ACHN (cell line): Measurements from ENCODE around the gene PMP22.
"Not testable (repeated sequence)": the region's sequence is repeated elsewhere in the genome, so short reads cannot be mapped to it uniquely, and the experiment has no call there.

ENCODE experiments used
- DNase-seq: peaks from one replicate; pipeline ENCODE4 v3.0.0-alpha.2; 2015
- in situ Hi-C: cut with HindIII; loops from 2 replicates; pipeline ENCODE4 v1.10.0; 2017; ENCODE audit warnings: low sequenced_read_pairs, low pct_ligation_motif_present, low pct_unique_long_range_greater_than_20kb

The PMP22 gene

DNA sequence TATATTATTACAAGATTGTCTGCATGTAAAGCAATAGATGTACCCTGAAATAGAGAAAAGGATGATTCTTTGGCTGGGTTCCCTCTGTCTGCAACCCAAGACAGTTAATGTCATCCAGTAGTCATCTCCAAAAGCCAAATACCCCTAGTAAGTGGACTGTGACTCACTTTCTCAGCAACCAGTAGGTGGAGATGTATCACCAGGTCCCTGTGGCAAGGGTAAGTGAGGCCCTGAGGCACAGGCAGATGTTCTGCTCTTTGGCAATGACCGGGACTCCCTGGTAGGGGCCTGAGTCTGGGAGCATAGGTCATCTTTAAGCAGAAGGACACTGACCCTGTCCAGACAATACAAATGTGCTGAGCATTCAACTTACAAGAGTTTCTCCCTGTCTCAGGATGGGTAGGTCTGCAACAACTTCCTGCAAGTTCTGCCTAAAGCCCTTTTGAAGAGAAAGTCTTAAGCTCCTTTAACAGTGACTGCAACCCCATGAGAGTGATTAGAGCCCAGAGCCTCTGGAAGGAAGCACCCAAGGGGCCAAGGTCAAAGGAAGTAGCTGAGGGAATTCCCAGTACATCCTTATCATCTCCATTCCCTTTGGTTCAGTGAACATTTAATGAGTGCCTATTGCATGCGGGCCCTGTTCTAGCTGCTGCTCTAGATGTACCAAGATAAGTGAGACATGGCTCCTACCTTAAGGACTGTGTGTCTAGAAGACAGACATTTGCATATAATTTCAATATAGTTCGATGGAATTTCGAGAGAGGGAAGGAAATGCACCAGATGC is 31.9 kb downstream of the PMP22 start:
- DNase-seq, result peak; percentile 40
- in situ Hi-C loops, result no loop called here

DNA sequence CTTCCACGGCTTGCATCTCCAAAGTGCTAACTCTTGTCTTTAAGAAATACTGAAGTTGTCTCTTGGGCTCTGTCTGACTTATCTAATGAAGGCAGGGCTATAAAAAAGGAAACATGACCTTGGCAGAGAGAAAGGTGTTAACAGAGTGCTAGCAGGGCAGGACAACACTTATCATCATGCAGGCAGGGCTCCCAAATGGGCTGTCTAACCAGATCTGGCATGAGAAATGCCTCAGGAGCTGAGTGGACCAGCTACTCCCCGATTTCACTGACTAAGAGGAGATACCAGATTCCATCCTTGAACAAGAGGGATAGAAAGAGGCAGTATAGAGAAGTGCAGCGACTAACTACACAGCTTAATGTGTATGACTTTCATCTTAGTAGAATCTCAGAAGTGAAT is 32.6 kb downstream of the PMP22 start:
- in situ Hi-C loops, result no loop called here
- no peak for DNase-seq

DNA sequence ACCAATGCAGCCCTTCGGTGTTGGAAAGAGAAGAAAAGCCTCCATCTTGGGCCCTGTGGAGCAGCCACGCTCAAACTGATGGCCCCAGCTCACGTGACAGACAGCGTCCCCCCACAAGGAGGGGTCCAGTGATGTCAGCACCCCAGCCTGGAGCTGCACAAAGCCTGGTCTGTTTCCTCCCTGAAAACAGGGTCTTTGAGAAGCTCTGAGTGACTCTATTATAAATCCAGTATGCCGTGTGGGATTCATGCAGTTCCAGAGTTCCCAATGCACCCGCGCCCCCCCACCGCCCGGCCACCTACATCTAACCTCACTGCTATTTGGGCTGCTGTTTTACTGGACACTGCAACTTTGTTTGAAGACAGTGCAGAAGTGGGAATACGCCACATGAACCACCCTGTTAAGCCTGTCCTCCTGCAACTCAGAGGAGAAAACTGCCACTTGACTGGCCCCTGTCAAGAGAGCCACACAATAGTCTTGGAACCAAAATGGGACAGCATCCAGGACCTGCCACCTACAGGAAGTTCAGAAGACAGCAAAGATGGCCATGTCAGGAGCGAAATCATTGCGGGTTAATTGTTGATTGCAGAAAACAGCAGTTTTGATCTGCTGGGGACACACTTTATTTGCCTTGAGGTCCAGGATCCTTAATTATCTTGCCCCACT is 33.1 kb downstream of the PMP22 start:
- DNase-seq, result no peak
- in situ Hi-C loops, result no loop called here

DNA sequence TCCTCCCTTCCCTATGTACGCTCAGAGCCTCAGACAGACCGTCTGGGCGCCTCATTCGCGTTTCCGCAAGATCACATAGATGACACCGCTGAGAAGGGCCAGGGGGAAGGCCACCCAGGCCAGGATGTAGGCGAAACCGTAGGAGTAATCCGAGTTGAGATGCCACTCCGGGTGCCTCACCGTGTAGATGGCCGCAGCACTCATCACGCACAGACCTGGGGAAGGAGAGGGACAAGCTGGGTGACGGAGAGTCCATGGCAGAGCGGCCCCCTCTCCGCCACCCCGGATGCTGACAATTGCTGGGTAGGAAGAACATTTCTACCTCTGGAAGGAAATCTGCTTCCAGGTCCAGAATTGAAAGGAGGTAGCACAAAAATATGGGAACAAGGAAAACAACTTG is 34.3 kb downstream of the PMP22 start:
- in situ Hi-C loops, result no loop called here
- DNase-seq, result no peak

DNA sequence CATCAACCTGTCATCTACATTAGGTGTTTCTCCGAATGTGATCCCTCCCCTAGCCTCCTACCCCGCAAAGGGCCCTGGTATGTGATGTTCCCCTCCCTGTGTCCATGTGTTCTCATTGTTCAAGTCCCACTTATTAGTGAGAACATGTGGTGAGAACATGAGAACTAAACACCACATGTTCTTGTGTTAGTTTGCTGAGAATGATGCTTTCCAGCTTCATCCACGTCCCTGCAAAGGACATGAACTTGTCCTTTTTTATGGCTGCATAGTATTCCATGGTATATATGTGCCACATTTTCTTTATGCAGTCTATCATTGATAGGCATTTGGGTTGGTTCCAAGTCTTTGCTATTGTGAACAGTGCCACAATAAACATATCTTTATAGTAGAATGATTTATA is 43.3 kb downstream of the PMP22 start:
- in situ Hi-C loops, DNase-seq: not testable (repeated sequence)

DNA sequence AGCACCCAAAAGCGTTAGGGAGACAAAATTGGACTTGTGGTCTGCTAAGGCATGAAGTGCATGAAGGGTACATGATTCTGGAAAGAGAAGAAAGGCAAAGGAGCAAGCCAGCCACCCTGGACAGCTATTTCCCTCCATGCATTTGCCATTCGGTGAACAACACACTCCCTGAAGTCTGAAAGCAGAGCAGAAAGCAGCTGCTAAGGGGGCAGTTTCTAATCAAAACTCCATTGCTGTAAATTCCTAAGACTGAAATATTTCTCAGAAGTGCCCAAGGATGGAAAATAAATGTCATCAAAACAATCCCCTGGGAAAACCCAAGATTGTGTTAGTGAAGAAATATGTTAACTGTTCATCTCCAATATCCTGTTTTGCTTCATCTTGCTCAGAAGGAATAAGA is 44.3 kb downstream of the PMP22 start:
- in situ Hi-C loops, result no loop called here
- DNase-seq, result no peak

DNA sequence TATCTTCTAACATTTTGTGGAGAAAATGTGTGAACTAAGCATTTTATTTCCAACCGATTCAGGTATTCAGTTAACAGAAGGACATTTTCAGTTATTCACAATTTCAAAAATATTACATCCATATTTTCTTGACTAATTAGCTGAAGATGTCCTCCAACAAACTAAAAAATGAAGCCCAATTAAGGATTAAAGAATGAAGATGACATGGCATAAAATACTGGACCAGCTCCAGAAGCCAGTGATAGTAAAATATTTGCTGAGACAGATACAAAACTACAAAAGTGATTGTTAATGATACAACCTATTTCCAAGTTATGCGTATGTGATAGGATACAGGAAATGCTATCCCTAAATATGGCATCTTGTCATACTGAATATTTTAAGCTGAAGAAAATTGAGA is 48.6 kb downstream of the PMP22 start:
- no peak for DNase-seq
- in situ Hi-C loops, result no loop called here

DNA sequence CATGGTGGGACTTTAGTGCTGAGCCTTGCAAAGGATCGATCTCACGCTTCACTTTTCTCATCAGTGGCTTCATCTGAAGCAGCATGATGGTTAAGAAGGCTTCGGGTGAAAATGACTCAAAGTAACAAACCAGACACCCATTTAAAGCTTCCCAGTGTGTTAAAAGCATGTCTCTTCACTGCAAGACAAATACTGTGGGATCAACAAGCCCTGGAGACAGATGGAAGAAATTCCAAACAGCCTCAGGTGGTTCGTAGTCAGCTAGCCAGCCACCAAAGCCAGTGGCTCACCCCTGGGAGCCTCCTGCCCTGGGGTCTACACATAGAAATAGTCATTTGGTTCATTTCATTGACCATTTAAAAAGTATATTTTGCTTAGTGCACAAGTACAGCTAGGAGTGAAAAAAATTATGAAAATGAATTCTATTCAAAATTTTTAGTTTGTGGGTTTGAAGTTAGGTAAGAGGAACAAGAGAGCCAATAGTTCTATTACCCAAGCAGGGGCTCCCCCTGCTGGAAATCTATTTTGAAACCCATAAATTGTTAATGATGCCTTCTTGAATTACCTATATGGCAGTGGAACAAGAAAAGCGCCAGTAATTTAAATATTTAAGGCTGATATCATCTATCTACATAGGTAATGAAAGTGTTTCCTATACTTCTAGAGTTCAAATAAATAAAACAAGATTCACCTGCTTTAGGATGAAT is 51.6 kb downstream of the PMP22 start:
- peak; percentile 30 for DNase-seq
- in situ Hi-C loops, result no loop called here

DNA sequence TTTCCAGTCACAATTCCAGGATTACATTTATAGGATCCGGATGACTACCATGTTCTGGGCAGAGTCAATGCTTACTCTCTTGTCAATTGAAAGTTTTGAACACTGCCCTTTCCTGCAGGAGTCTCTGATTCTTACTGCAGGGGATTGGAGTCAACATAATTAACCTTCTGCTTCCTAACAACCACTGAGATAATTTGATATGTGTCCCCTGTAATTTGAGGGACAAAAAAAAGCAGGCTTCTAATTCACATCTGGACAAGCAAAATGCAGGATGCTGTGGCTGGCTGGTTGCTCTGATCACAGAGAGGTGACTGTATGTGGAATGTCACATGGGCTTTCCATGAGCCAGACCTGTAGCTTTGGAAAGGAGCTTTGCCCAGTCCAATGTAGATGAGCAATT is 54.9 kb downstream of the PMP22 start:
- DNase-seq, result no peak
- in situ Hi-C loops, result no loop called here

DNA sequence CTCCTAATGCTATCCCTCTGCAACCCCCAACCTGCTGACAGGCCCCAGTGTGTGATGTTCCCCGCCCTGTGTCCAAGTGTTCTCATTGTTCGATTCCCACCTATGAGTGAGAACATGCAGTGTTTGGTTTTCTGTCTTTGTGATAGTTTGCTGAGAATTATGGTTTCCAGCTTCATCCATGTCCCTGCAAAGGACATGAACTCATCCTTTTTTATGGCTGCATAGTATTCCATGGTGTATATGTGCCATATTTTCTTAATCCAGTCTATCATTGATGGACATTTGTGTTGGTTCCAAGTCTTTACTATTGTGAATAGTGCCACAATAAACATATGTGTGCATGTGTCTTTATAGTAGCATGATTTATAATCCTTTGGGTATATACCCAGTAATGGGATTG is 62.1 kb downstream of the PMP22 start:
- in situ Hi-C loops, DNase-seq: not testable (repeated sequence)

DNA sequence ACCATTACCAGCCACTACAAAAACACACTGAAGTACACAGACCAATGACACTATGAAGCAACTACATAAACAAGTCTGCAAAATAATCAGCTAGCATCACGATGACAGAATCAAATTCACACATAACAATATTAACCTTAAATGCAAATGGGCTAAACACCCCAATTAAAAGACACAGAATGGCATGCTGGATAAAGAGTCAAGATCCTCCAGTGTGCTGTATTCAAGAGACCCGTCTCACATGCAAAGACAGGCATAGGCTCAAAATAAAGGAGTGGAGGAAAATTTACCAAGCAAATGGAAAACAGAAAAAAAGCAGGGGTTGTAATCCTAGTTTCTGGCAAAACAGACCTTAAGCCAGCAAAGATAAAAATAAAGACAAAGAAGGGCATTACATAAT is 64.6 kb downstream of the PMP22 start:
- in situ Hi-C loops, DNase-seq: not testable (repeated sequence)

DNA sequence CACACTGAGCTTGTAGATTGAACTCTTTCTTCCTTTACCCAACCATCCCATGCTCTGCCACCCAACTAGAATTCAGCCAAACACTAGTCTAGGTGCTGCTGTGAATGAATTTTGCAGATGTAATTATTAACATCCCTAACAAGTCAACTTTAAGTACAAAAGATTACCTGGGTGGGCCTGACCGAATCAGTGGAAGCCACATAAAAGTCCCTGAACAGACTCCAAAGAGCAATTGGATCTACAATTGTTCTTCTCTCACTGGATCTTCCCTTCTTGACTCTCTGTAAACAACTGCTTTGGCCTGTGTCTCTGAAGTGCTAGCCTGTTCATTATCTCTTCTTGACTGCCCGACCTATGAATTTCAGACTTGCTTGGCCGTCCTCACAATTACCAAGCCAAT is 67.9 kb downstream of the PMP22 start:
- DNase-seq, result no peak

DNA sequence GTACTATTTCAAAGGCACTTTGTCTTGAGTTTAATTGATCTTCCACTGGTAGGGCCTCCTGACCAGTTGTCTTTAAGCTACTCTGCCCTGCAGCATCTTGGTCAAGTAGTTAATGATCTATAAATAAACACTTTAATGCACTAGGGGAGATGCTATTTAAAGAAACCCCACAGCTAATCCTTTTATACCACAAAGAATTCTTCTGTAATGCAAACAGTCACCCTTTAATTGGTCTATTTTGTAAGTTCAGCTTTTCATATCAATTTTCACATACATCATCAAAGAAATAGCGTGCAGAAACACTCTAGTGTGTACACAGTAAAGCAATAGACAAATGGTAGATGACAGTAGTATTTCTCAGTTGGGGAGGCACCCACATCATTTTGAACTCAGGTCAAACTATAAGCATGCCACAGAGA is 70.3 kb downstream of the PMP22 start:
- in situ Hi-C loops, result no loop called here
- no peak for DNase-seq

More for the DNA sequence above, 67.9 kb downstream of the PMP22 start:
- in situ Hi-C loops, result no loop called here

DNA sequence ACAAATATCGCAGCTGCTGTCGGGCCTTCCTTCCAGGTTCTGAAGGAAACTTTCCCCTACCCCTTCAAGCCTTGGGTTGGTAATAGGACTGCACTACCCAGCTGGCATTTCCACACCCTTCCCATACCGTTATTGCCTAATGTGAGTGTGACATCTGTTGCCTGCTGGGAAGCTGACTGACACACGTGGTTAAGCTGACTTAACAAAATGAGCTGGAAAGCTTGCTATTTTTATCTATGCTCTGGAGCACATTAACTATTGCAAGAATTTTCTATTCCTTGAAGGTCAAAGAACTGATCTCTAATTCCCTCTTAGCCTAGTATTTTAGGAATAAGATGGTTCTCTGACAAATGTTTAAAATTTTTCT is 79.5 kb downstream of the PMP22 start:
- in situ Hi-C loops, result no loop called here
- no peak for DNase-seq

DNA sequence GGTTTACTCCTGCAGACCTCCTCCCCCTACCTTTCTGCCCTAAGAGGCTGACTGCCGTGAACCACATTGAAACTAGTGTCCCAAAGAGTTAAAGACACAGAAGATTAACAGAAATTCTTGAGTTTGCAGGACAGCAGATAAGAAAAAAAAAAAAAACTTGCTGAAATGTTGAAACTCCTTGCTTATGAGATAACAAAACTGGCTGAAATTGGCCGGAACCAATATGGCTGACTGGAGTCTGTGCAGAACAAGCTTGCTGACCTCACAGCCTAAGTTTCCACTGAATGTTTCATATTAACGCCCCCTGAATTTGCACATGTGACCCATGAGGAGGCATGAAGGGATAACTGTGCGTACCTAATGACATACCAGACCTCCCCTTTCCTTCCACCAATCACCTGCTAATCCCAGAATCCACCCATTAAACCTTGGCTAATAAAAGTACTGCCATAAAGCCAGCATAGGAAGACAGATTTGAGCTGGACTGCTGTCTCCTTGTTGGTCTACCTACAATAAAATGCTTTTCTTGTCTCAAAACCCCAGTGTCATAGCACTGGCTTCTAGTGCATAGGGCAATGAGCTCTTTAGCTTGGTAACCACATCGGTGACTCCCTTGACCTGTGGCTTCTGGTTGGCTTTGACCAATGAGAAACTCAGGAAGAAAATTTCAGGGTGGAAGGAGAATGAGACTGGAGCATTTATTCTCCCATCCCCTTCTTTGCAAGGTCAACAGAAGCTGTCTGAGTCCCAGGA is 80.1 kb downstream of the PMP22 start:
- DNase-seq, result no peak
- in situ Hi-C loops, result no loop called here

DNA sequence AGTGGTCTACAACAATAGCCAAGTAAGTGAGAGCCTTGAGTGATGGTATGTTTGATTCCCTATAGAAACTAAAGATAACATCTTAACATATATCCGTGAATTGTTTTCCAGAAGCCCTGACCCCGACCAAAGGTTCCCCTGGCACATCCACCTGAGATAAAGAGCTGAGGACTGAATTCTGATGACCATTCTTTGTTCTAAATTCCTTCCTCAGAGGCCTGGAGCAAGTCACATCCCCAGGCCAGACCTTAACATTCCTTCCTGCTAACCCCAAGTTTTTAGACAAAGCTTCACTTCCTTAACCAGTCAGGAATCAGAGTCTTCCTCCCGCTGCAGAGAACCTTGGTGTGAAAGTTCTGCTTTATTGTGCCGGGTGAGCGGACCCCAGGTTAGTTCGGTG is 83.3 kb downstream of the PMP22 start:
- in situ Hi-C loops, result no loop called here
- no peak for DNase-seq

DNA sequence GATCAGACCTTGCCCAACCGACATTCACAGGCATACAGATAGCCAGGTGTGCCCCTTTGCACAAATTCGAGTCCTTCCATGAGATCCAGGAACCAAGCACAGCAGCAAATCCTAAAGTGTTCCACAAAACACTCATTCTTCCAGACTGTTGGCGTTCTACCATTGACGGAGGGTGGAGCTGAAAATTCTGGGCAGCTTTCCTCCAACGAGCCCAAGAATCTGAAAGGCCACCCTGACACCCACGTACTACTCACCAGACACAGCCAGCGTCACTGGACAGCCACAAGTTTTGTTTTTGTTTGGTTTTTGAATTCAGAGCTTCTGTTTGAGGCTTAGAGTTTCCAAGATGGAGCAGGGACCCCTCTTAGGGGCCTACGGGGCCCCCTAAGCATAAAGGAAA is 83.8 kb downstream of the PMP22 start:
- no peak for DNase-seq
- in situ Hi-C loops, result no loop called here

DNA sequence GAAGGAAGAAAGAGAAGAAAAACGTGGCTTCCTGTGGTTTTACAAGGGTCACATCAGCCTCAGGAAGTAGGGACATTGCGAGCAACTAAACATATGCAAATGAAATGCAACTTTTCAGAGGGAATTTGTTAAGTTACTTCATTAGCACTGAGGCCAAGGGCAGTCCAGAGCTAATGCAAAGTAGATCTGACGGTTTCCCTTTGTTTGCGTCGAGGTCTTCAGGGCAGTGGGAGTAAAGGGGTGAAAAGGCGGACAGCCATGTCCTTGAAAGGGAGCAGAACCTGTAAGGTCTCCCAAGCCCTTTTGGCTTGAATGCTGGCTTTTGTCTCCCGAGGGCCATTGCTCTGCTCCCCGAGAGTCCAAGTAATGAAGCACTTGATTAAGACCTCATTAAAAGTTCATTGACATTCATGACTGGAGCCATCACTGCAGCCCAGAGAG is 85.0 kb downstream of the PMP22 start:
- in situ Hi-C loops, result no loop called here
- no peak for DNase-seq
